AG09309 (cell line): ENCODE data around the gene TMTC2.

ENCODE experiments used
- DNase-seq: peaks from one replicate; pipeline ENCODE4 v3.0.0-alpha.2; 2010; ENCODE audit warnings: low read depth
- H3K4me3 ChIP-seq: 2 replicates; pipeline ENCODE4 v1.5.1; 2011; ENCODE audit warnings: mild to moderate bottlenecking, low read depth, low read length, moderate library complexity; ENCODE audit not compliant: control insufficient read depth
- CTCF ChIP-seq: IDR thresholded peaks from 2 replicates; pipeline ENCODE4 v1.5.1; 2011; ENCODE audit warnings: mild to moderate bottlenecking, low read depth, low read length, inconsistent platforms; ENCODE audit not compliant: insufficient read depth, control insufficient read depth; ENCODE audit errors: missing control alignments

The TMTC2 gene

GRCh38 chr12:82874945-82875344 is 188.2 kb downstream of the TMTC2 start:
- DNase-seq: no peak
- no peak for TF ChIP-seq CTCF
- no peak overlapping the region for H3K4me3 ChIP-seq

- H3K4me3 ChIP-seq: no peak overlapping the region
- no peak for DNase-seq
- no peak for TF ChIP-seq CTCF
These were observed 189.4 kb downstream of the TMTC2 start for GRCh38 chr12:82876075-82876474.

- no peak for TF ChIP-seq CTCF
- no peak for DNase-seq
- H3K4me3 ChIP-seq: no peak overlapping the region
These were observed 191.3 kb downstream of the TMTC2 start for GRCh38 chr12:82877963-82878362.

- no peak overlapping the region for H3K4me3 ChIP-seq
- DNase-seq: no peak
- TF ChIP-seq CTCF: no peak
These were observed 193.8 kb downstream of the TMTC2 start for GRCh38 chr12:82880442-82880901.

- DNase-seq: no peak
- no peak overlapping the region for H3K4me3 ChIP-seq
- no peak for TF ChIP-seq CTCF
These were observed 197.0 kb downstream of the TMTC2 start for GRCh38 chr12:82883394-82884355.

DNA sequence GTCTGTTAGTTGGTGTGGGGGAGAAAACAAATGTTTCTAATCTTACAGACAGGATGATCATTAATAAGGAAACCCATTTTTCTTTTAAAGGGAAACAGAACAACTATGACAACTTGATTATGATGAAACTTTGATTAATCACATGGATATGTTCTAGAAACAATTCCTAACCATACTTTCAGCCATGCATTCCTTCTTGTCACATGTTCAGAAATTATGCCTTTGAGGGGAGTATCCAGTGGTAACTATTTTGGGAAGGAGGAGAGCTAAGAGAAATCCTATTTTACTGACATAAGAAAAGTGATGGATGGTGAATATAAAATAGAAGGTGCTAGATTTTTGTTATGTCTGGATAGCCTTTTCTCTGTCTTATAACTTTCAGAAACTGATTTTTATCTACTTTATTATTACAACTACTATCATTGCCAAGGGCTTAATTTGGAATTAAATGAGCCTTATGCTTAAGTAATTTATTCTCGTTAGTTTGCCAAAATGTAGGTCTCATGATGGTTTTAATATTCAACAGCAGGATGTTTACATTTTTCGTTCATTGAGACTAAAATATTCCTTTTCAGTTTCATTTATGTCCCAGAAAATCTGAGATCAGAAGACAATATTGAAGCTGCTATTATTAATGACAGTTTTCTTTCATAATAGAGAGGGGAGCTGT is 200.1 kb downstream of the TMTC2 start:
- H3K4me3 ChIP-seq: no peak overlapping the region
- DNase-seq: no peak
- no peak for TF ChIP-seq CTCF
